T-helper 17 cell (primary cell): Measurements from ENCODE around the gene FRRS1L. TPM values are rescaled to one million over a fixed set of nuclear protein-coding genes. Genes with fewer than 3 reads are reported as not detected.

ENCODE experiments used
- ATAC-seq: fragments of 150-1000 bp; cut with Tn5 transposase; 2 replicates; pipeline ENCODE4 v1.10.0; 2021; ENCODE audit warnings: mild to moderate bottlenecking, moderate library complexity
- DNase-seq, 3 donors: peaks; one replicate each; pipeline versions ENCODE4 v3.0.0 to v3.0.0-alpha.2; 2020 to 2021
- H3K9me3 ChIP-seq: one replicate; pipeline ENCODE4 v1.7.0; 2013; ENCODE audit warnings: low read length, mild to moderate bottlenecking; ENCODE audit not compliant: control insufficient read depth, poor library complexity, severe bottlenecking
- H3K27ac Mint-ChIP-seq: one replicate; pipeline ENCODE4 v1.8.0; 2022; ENCODE audit warnings: mild to moderate bottlenecking, moderate library complexity, mixed read lengths
- H3K27me3 Mint-ChIP-seq: one replicate; pipeline ENCODE4 v1.8.0; 2022; ENCODE audit warnings: mixed read lengths
- H3K36me3 Mint-ChIP-seq: one replicate; pipeline ENCODE4 v1.8.0; 2022; ENCODE audit warnings: low read depth, mixed read lengths
- H3K4me1 Mint-ChIP-seq: one replicate; pipeline ENCODE4 v1.8.0; 2022; ENCODE audit warnings: mild to moderate bottlenecking, mixed read lengths
- H3K4me3 Mint-ChIP-seq: one replicate; pipeline ENCODE4 v1.8.0; 2022; ENCODE audit warnings: mild to moderate bottlenecking, moderate library complexity, mixed read lengths
- total RNA-seq, 4 donors: library from RNA in 2 of 4; stranded (reverse) in 2 of 4; gene quantifications; one replicate each; pipeline ENCODE4 v1.2.3 and lab custom pipeline; 2022 to 2026

Gene FRRS1L
- total RNA-seq, 2 donors from 2014 or later, result not detected

- H3K9me3 ChIP-seq, result no peaks in the 10 kb centered on the region
- H3K27ac Mint-ChIP-seq, result no peak overlapping the region
- no peak overlapping the region for H3K4me3 Mint-ChIP-seq
- DNase-seq (no peak), ATAC-seq (no peak)
- peaks cover 6% of the 10 kb centered on the region for H3K36me3 Mint-ChIP-seq
- peaks cover 2% of the 10 kb centered on the region for H3K4me1 Mint-ChIP-seq
- H3K27me3 Mint-ChIP-seq, result peaks cover 52% of the 10 kb centered on the region
Measured at GRCh38 chr9:109164042-109164441, 3.0 kb downstream of the FRRS1L start.

- Mint-ChIP-seq H3K27ac (no peak overlapping the region), H3K27me3 (peaks cover 46% of the 10 kb centered on the region)
- ATAC-seq, result no peak
Measured at GRCh38 chr9:109163194-109163593, 3.9 kb downstream of the FRRS1L start.

GRCh38 chr9:109162677-109163076, 4.4 kb downstream of the FRRS1L start:
- H3K4me3 Mint-ChIP-seq, result no peak overlapping the region
- ATAC-seq, result no peak
- no peaks in the 10 kb centered on the region for H3K9me3 ChIP-seq
- no peak for DNase-seq
- peaks cover 2% of the 10 kb centered on the region for H3K4me1 Mint-ChIP-seq
- peaks cover 6% of the 10 kb centered on the region for H3K36me3 Mint-ChIP-seq
- no peak overlapping the region for H3K27ac Mint-ChIP-seq
- H3K27me3 Mint-ChIP-seq, result peaks cover 41% of the 10 kb centered on the region

More at GRCh38 chr9:109163194-109163593, 3.9 kb downstream of the FRRS1L start:
- Mint-ChIP-seq H3K4me3 (no peak overlapping the region), H3K4me1 (peaks cover 2% of the 10 kb centered on the region), H3K36me3 (peaks cover 6% of the 10 kb centered on the region)
- no peak for DNase-seq
- H3K9me3 ChIP-seq, result no peaks in the 10 kb centered on the region

- Mint-ChIP-seq H3K36me3 (peaks cover 3% of the 10 kb centered on the region), H3K27me3 (peaks cover 33% of the 10 kb centered on the region), H3K27ac (no peak overlapping the region), H3K4me1 (no peaks in the 10 kb centered on the region), H3K4me3 (no peak overlapping the region)
- H3K9me3 ChIP-seq, result no peaks in the 10 kb centered on the region
- DNase-seq (no peak), ATAC-seq (no peak)
Measured at GRCh38 chr9:109161471-109161870, 5.6 kb downstream of the FRRS1L start.

- Mint-ChIP-seq H3K4me1 (no peaks in the 10 kb centered on the region), H3K4me3 (no peak overlapping the region), H3K27me3 (peaks cover 14% of the 10 kb centered on the region), H3K36me3 (peaks cover 3% of the 10 kb centered on the region), H3K27ac (no peak overlapping the region)
- H3K9me3 ChIP-seq, result no peaks in the 10 kb centered on the region
- DNase-seq (no peak), ATAC-seq (no peak)
Measured at GRCh38 chr9:109159583-109159982, 7.5 kb downstream of the FRRS1L start.

- Mint-ChIP-seq H3K36me3 (peaks cover 3% of the 10 kb centered on the region), H3K4me1 (no peaks in the 10 kb centered on the region), H3K27ac (no peak overlapping the region), H3K27me3 (peaks cover 9% of the 10 kb centered on the region), H3K4me3 (no peak overlapping the region)
- no peaks in the 10 kb centered on the region for H3K9me3 ChIP-seq
- ATAC-seq (no peak), DNase-seq (no peak)
Measured at GRCh38 chr9:109158651-109159050, 8.4 kb downstream of the FRRS1L start.

GRCh38 chr9:109156708-109157107, 10.3 kb downstream of the FRRS1L start:
- Mint-ChIP-seq H3K27ac (peak overlapping the region; percentile 19), H3K4me3 (no peak overlapping the region), H3K27me3 (no peaks in the 10 kb centered on the region), H3K36me3 (peaks cover 3% of the 10 kb centered on the region), H3K4me1 (no peaks in the 10 kb centered on the region)
- H3K9me3 ChIP-seq, result no peaks in the 10 kb centered on the region
- ATAC-seq (no peak), DNase-seq (no peak)

- H3K36me3 Mint-ChIP-seq, result no peaks in the 10 kb centered on the region
- H3K4me3 Mint-ChIP-seq, result no peak overlapping the region
- H3K27me3 Mint-ChIP-seq, result peaks cover 5% of the 10 kb centered on the region
- peaks cover 2% of the 10 kb centered on the region for H3K4me1 Mint-ChIP-seq
- ATAC-seq, result no peak
- H3K9me3 ChIP-seq, result no peaks in the 10 kb centered on the region
- no peak for DNase-seq
- H3K27ac Mint-ChIP-seq, result no peak overlapping the region
Measured at GRCh38 chr9:109150925-109151545, 16.0 kb downstream of the FRRS1L start.

- H3K27me3 Mint-ChIP-seq, result peaks cover 5% of the 10 kb centered on the region
- no peaks in the 10 kb centered on the region for H3K36me3 Mint-ChIP-seq
- no peak overlapping the region for H3K27ac Mint-ChIP-seq
- DNase-seq (no peak), ATAC-seq (no peak)
- no peaks in the 10 kb centered on the region for H3K9me3 ChIP-seq
- no peak overlapping the region for H3K4me3 Mint-ChIP-seq
- H3K4me1 Mint-ChIP-seq, result peaks cover 2% of the 10 kb centered on the region
Measured at GRCh38 chr9:109149722-109150121, 17.3 kb downstream of the FRRS1L start.

GRCh38 chr9:109149089-109149488, 18.0 kb downstream of the FRRS1L start:
- H3K4me1 Mint-ChIP-seq, result peaks cover 3% of the 10 kb centered on the region
- H3K4me3 Mint-ChIP-seq, result no peak overlapping the region
- peaks cover 5% of the 10 kb centered on the region for H3K27me3 Mint-ChIP-seq
- ATAC-seq (no peak), DNase-seq (no peak)
- no peak overlapping the region for H3K27ac Mint-ChIP-seq
- H3K36me3 Mint-ChIP-seq, result no peaks in the 10 kb centered on the region
- H3K9me3 ChIP-seq, result no peaks in the 10 kb centered on the region

GRCh38 chr9:109145051-109145450, 22.0 kb downstream of the FRRS1L start:
- no peaks in the 10 kb centered on the region for H3K9me3 ChIP-seq
- ATAC-seq (no peak), DNase-seq (no peak)
- H3K27ac Mint-ChIP-seq, result no peak overlapping the region
- H3K27me3 Mint-ChIP-seq, result peaks cover 5% of the 10 kb centered on the region
- H3K36me3 Mint-ChIP-seq, result no peaks in the 10 kb centered on the region
- peaks cover 6% of the 10 kb centered on the region for H3K4me1 Mint-ChIP-seq
- H3K4me3 Mint-ChIP-seq, result no peak overlapping the region

GRCh38 chr9:109143881-109144562, 23.0 kb downstream of the FRRS1L start:
- H3K36me3 Mint-ChIP-seq, result no peaks in the 10 kb centered on the region
- DNase-seq, result no peak
- no peak overlapping the region for H3K4me3 Mint-ChIP-seq
- no peaks in the 10 kb centered on the region for H3K9me3 ChIP-seq
- H3K27me3 Mint-ChIP-seq, result peaks cover 2% of the 10 kb centered on the region
- ATAC-seq, result peak; percentile 39
- peaks cover 6% of the 10 kb centered on the region for H3K4me1 Mint-ChIP-seq
- H3K27ac Mint-ChIP-seq, result no peak overlapping the region

- DNase-seq (no peak), ATAC-seq (no peak)
- peaks cover 3% of the 10 kb centered on the region for H3K36me3 Mint-ChIP-seq
- no peak overlapping the region for H3K27ac Mint-ChIP-seq
- H3K9me3 ChIP-seq, result no peaks in the 10 kb centered on the region
- H3K27me3 Mint-ChIP-seq, result no peaks in the 10 kb centered on the region
- H3K4me1 Mint-ChIP-seq, result peaks cover 4% of the 10 kb centered on the region
- H3K4me3 Mint-ChIP-seq, result no peak overlapping the region
Measured at GRCh38 chr9:109141375-109141774, 25.7 kb downstream of the FRRS1L start.

GRCh38 chr9:109139851-109140250, 27.2 kb downstream of the FRRS1L start:
- Mint-ChIP-seq H3K36me3 (peaks cover 3% of the 10 kb centered on the region), H3K4me1 (peaks cover 4% of the 10 kb centered on the region), H3K27ac (no peak overlapping the region), H3K27me3 (no peaks in the 10 kb centered on the region), H3K4me3 (no peak overlapping the region)
- no peaks in the 10 kb centered on the region for H3K9me3 ChIP-seq
- DNase-seq (no peak), ATAC-seq (no peak)
